Body of pancreas (tissue), 4 donors: Measurements from ENCODE around the gene HNRNPH2. TPM values are rescaled to one million over a fixed set of nuclear protein-coding genes. Genes with fewer than 3 reads are reported as not detected.
A peak's percentile ranks its signal among the peaks of the same experiment; 100 is the strongest.

Experiments
- ATAC-seq: fragments of 150-250 bp; one replicate; pipeline ENCODE4 v1.9.1; 2016
- DNase-seq, 4 donors: peaks; one replicate each; pipeline ENCODE4 v3.0.0-alpha.2; 2019
- H3K27ac ChIP-seq, 4 donors: fragments of 200-600 bp; sonication (generic); 1 replicate in 3 of 4; 2 replicates in 1 of 4; pipeline versions ENCODE4 v1.5.1 to v1.6.1; 2016 to 2019; ENCODE audit warnings: mild to moderate bottlenecking in 1 of 4, mixed read lengths in 1 of 4, moderate library complexity in 1 of 4
- H3K27me3 ChIP-seq, 2 donors: fragments of 200-600 bp; sonication (generic); one replicate each; pipeline ENCODE4 v1.6.0; 2016; ENCODE audit warnings: mild to moderate bottlenecking in 1 of 2
- H3K36me3 ChIP-seq, 2 donors: fragments of 200-600 bp; sonication (generic); replicated peaks in 1 of 2; 2 replicates each; pipeline ENCODE4 v1.5.1; 2016; ENCODE audit warnings: low read depth in 2 of 2; ENCODE audit not compliant: insufficient read depth in 1 of 2
- H3K4me1 ChIP-seq: fragments of 200-600 bp; sonication (generic); one replicate; pipeline ENCODE4 v1.6.0; 2016
- H3K4me3 ChIP-seq, 2 donors: fragments of 200-600 bp; sonication (generic); 1 replicate in 1 of 2; 2 replicates in 1 of 2; pipeline ENCODE4 v1.5.1; 2016 to 2019
- H3K9me3 ChIP-seq, 3 donors: fragments of 200-600 bp; sonication (generic); 1 replicate in 2 of 3; 2 replicates in 1 of 3; pipeline ENCODE4 v1.5.1; 2016
- POLR2A ChIP-seq, 3 donors: fragments of 450-650 bp; IDR thresholded peaks; one replicate each; pipeline ENCODE4 v1.6.1; 2016; ENCODE audit warnings: antibody characterized with exemption in 3 of 3, mild to moderate bottlenecking in 2 of 3
- WGBS, 2 donors: methylation state at CpG; one replicate each; pipeline ENCODE4 v1.1.5; 2017; 5-methylcytosine and 5-hydroxymethylcytosine counted together
- intact Hi-C: fragments of 100-400 bp; cut with DNase I; formaldehyde crosslinking; loops from one replicate; pipeline ENCODE4 v1.15.1; 2023
- total RNA-seq, 2 donors: library from RNA; depleted of rRNA; stranded (reverse); fragments of >200 nt; gene quantifications; one replicate each; pipeline ENCODE4 v1.1.0, GENCODE V29; 2016
- TF ChIP-seq, protein P1 (sequence below), 7 experiments: fragments of 450-650 bp in 4 of 7; fragments of 200-600 bp in 3 of 7; sonication (generic) in 3 of 7; IDR thresholded peaks; one replicate each; pipeline ENCODE4 v1.5.1; 2016 to 2019; ENCODE audit warnings: antibody characterized with exemption in 7 of 7

The HNRNPH2 gene
- total RNA-seq, 2 donors from 2014 or later = 24.1 to 25.7 TPM

DNA sequence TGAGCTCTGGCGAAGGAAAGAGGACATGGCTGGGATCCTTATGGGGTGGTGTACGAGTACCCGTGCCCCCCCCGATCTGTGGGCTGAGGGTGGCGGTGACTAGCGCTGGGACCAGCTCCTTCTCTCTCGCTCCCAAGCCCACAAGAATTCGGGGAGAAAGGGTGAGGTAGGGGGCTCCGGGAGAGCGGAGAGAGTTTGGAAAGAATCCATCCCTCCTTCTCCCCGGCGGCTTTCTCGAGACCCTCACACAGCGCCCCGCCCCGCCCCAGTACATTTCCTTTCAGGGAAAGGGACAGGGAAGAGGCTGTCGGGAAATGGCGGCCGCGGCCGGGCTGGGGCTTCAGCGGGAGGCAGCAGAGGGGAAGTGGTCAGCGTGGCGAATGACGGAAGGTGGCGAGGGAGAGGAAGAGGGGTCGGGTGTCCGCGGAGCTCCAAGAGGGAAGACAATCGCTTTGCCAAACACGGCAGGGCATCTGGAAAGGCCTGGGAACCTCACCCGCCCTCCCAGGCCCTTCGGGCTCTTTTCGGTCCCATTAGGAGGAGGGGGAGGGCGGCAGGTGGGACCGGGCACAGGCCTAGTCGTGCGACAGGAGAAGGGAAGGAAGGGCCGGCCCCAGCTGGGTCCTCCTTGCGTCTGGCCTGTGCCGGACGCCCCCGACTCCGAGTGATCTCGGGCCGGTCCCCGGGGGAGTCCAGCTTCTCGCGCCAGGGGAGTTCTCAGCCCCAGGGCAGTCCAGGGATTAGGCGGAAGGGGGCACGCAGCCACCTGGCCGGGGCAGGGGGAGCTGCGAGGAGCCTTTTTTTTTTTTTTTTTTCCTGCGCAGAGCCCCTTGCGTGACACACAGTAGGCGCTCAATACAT, 10.2 kb downstream of the HNRNPH2 start:
- no peaks in the 10 kb centered on the region for H3K36me3 ChIP-seq
- peaks cover 25% of the 10 kb centered on the region for H3K4me1 ChIP-seq
- TF ChIP-seq, protein P1, sequence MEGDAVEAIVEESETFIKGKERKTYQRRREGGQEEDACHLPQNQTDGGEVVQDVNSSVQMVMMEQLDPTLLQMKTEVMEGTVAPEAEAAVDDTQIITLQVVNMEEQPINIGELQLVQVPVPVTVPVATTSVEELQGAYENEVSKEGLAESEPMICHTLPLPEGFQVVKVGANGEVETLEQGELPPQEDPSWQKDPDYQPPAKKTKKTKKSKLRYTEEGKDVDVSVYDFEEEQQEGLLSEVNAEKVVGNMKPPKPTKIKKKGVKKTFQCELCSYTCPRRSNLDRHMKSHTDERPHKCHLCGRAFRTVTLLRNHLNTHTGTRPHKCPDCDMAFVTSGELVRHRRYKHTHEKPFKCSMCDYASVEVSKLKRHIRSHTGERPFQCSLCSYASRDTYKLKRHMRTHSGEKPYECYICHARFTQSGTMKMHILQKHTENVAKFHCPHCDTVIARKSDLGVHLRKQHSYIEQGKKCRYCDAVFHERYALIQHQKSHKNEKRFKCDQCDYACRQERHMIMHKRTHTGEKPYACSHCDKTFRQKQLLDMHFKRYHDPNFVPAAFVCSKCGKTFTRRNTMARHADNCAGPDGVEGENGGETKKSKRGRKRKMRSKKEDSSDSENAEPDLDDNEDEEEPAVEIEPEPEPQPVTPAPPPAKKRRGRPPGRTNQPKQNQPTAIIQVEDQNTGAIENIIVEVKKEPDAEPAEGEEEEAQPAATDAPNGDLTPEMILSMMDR (IDR thresholded peaks at IDR 0.05) = no peak
- peak; percentile 29 to 71 (median 70) for TF ChIP-seq POLR2A (IDR thresholded peaks at IDR 0.05)
- peak overlapping the region; percentile 83 to 89 (median 86) for H3K27ac ChIP-seq
- DNase-seq (peak; percentile 45 to 65 (median 53)), ATAC-seq (peak; percentile 83)
- H3K9me3 ChIP-seq = no peaks in the 10 kb centered on the region
- intact Hi-C loops = no loop called here
- 0 to 1% methylated on average over 27 to 31 of the region's 56 CpGs for WGBS, 2 donors
- H3K27me3 ChIP-seq = no peaks in the 10 kb centered on the region
- H3K4me3 ChIP-seq = peak overlapping the region; percentile 8 to 20

DNA sequence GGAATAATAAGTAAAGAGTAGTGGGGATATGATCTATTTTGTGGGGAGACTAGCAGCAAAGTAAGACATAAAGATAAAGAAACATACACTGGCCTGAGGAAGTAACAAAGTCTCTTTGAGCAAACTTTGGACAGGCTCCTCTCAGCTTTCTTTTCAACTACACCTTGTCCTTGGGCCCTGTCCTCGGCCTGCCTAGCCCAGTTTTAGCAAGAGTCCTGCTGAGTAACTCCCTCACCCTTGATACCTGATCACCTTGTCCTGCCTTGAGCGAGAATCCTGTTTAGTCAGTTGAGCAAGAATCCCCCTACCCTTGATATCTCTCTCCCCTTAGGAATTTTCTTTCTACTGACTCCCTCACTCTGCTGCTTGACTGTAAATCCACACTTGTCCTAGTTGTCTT, 11.5 kb downstream of the HNRNPH2 start:
- H3K27me3 ChIP-seq = no peaks in the 10 kb centered on the region
- H3K4me1 ChIP-seq = peaks cover 25% of the 10 kb centered on the region
- WGBS, 2 donors = 46 to 51% methylated on average over 2 of the region's 2 CpGs
- H3K9me3 ChIP-seq = no peaks in the 10 kb centered on the region
- no peaks in the 10 kb centered on the region for H3K36me3 ChIP-seq
- peak overlapping the region in 1 of 4 donors; percentile 89 for H3K27ac ChIP-seq
- no peak for TF ChIP-seq POLR2A (IDR thresholded peaks at IDR 0.05)
- TF ChIP-seq, protein P1 (IDR thresholded peaks at IDR 0.05) = no peak
- H3K4me3 ChIP-seq = no peak overlapping the region
- ATAC-seq = no peak
- intact Hi-C loops = no loop called here
- DNase-seq = peak in 2 of 4 donors; percentile 13 to 22

DNA sequence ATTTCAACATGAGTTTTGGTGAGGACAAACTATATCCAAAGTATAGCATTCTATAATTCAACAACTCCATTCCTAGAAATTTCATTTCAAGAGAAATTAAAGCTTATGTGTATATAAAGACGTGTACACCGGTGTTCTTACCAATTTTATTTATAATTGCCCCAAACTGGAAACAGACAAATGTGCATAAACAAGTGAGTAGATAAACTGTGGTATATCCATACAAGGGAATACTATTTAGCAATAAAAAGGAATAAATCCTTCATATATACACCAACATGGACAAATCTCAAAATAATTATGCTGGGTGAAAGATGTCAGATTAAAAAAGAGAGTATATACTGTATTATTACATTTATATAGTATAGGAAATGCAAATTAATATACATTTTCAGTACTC, 19.9 kb downstream of the HNRNPH2 start:
- H3K36me3 ChIP-seq = no peaks in the 10 kb centered on the region
- TF ChIP-seq, protein P1 (IDR thresholded peaks at IDR 0.05) = no peak
- TF ChIP-seq POLR2A (IDR thresholded peaks at IDR 0.05) = no peak
- no peak overlapping the region for H3K4me3 ChIP-seq
- intact Hi-C loops = no loop called here
- H3K9me3 ChIP-seq = no peaks in the 10 kb centered on the region
- DNase-seq (no peak), ATAC-seq (no peak)
- peaks cover 3% of the 10 kb centered on the region for H3K4me1 ChIP-seq
- WGBS, 2 donors = 95 to 98% methylated on average over 2 of the region's 2 CpGs
- no peaks in the 10 kb centered on the region for H3K27me3 ChIP-seq
- H3K27ac ChIP-seq = no peak overlapping the region

DNA sequence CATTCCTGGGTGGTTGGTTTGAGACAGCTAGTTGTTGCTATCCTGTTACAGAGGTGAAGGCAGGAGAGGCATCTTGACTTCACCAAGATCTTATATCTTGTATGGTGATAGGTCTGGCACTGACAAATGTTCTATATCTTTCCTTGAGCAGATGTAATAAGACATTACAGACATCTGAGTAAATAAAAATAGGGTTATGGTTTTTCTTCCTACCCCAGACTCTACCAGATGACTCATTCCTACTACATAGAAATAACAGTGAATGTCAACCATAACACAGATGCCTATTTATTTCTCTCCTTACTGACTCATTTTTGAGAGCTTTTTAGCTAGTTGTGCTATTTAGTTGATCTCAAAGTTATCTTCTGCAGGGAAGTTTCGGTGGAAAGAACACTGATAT, 21.9 kb downstream of the HNRNPH2 start:
- WGBS, 2 donors = 58 to 88% methylated on average over 1 of the region's 1 CpG
- Histone ChIP-seq H3K36me3 (no peaks in the 10 kb centered on the region), H3K27me3 (no peaks in the 10 kb centered on the region), H3K4me3 (no peak overlapping the region), H3K4me1 (peaks cover 3% of the 10 kb centered on the region), H3K9me3 (no peaks in the 10 kb centered on the region), H3K27ac (no peak overlapping the region)
- DNase-seq (no peak), ATAC-seq (no peak)
- intact Hi-C loops = no loop called here
- TF ChIP-seq, protein P1 (IDR thresholded peaks at IDR 0.05) = no peak
- no peak for TF ChIP-seq POLR2A (IDR thresholded peaks at IDR 0.05)
